Subcutaneous abdominal adipose tissue (tissue), 5 donors: ENCODE measurements around the gene CNKSR3.

Experiments used
- H3K27ac ChIP-seq: one replicate; pipeline ENCODE4 v1.7.0; 2013; ENCODE audit warnings: low read depth, mild to moderate bottlenecking, inconsistent platforms, low read length, moderate library complexity
- H3K27me3 ChIP-seq, 5 donors: one replicate each; pipeline ENCODE4 v1.7.0; 2013; ENCODE audit warnings: low read length in 5 of 5, inconsistent platforms in 1 of 5; ENCODE audit not compliant: control insufficient read depth in 5 of 5, insufficient read depth in 4 of 5
- H3K36me3 ChIP-seq, 5 donors: one replicate each; pipeline ENCODE4 v1.7.0; 2013; ENCODE audit warnings: low read length in 5 of 5; ENCODE audit not compliant: control insufficient read depth in 5 of 5, insufficient read depth in 5 of 5
- H3K4me1 ChIP-seq, 5 donors: one replicate each; pipeline ENCODE4 v1.7.0; 2013; ENCODE audit warnings: low read length in 5 of 5, mild to moderate bottlenecking in 3 of 5, moderate library complexity in 1 of 5; ENCODE audit not compliant: control insufficient read depth in 5 of 5, insufficient read depth in 5 of 5
- H3K4me3 ChIP-seq, 5 donors: one replicate each; pipeline ENCODE4 v1.7.0; 2013; ENCODE audit warnings: low read length in 5 of 5, low read depth in 1 of 5
- H3K9ac ChIP-seq, 5 donors: one replicate each; pipeline ENCODE4 v1.7.0; 2013; ENCODE audit warnings: low read length in 5 of 5, mild to moderate bottlenecking in 4 of 5, moderate library complexity in 3 of 5
- H3K9me3 ChIP-seq, 5 donors: one replicate each; pipeline ENCODE4 v1.7.0; 2013; ENCODE audit warnings: low read length in 5 of 5; ENCODE audit not compliant: control insufficient read depth in 5 of 5
- donor health status: healthy.
- donor health status: healthy.
- donor health status: healthy.
- donor health status: healthy.
- donor health status: healthy.

Gene CNKSR3

GRCh38 chr6:154510144-154510905 lies at the start of gene CNKSR3:
CNKSR3 (minus strand) TSS chr6:154510685; CDS start chr6:154510114, 571 bp downstream.
- Histone ChIP-seq H3K4me3 (peak within 1 kb of the TSS; percentile 75 to 87 (median 78)), H3K36me3 (no peaks in the 10 kb centered on the region), H3K27me3 (peaks cover 0 to 3% (median 0%) of the 10 kb centered on the region in 5 donors), H3K4me1 (peaks cover 0 to 29% (median 22%) of the 10 kb centered on the region in 5 donors), H3K9ac (peak within 1 kb of the TSS in 4 of 5 donors; percentile 48 to 72 (median 65)), H3K9me3 (no peaks in the 10 kb centered on the region), H3K27ac (peak within 1 kb of the TSS; percentile 54)

DNA sequence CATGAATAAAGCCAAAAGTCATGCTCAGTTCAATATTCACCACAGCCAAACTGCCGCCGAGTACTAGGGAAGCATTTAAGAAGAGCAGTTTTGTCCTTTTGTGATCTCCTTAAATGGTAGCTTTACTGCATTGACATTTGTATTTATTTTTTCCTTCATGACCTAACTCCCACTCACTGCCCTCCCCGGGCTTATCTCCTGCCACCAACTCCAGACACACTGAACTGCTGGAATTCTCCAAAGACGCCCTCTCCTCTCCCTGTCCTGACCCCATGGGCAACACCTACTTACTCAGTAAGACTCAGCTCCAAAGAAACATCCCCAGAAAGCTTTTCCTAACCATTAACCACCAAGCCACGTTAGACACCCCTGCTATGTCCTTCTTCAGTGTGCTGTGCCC lies 48.5 kb upstream of the CNKSR3 start:
- H3K4me1 ChIP-seq: no peaks in the 10 kb centered on the region
- peaks cover 0 to 5% (median 0%) of the 10 kb centered on the region in 5 donors for H3K27me3 ChIP-seq
- no peaks in the 10 kb centered on the region for H3K36me3 ChIP-seq
- no peak overlapping the region for H3K27ac ChIP-seq
- H3K4me3 ChIP-seq: no peak overlapping the region
- H3K9ac ChIP-seq: no peak overlapping the region
- H3K9me3 ChIP-seq: no peaks in the 10 kb centered on the region

GRCh38 chr6:154558513-154558912 lies 48.0 kb upstream of the CNKSR3 start:
- no peak overlapping the region for H3K4me3 ChIP-seq
- H3K27ac ChIP-seq: no peak overlapping the region
- no peaks in the 10 kb centered on the region for H3K9me3 ChIP-seq
- H3K27me3 ChIP-seq: peaks cover 0 to 5% (median 0%) of the 10 kb centered on the region in 5 donors
- H3K9ac ChIP-seq: no peak overlapping the region
- H3K36me3 ChIP-seq: no peaks in the 10 kb centered on the region
- no peaks in the 10 kb centered on the region for H3K4me1 ChIP-seq

DNA sequence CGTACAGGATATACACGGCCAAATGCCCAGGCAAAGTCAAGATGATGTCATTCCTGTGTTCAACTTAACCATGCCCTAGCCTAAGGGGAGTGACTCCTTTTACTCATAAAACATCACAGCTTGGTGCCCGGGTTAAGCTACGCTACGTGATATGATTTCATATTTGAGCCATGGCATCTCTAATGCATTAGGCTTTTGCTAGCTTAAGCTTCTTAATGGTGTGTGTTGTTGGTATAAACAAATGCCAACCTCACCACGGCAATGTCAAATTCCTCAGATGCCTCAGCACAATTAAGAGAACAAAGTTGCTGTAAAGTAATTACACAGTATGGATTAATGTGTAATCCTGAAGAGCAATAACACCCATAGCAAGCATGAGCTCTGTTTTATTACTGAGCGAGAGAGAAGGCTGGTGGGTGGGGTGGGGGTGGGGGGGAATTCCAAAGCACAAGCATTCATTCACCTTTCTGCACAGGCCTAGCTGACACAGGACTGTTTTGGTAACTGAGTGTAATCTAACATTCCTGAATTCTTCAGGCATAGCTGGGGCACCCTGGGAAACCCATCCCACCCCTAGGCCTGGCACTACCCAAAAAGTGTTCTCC lies 44.7 kb upstream of the CNKSR3 start:
- Histone ChIP-seq H3K36me3 (no peaks in the 10 kb centered on the region), H3K27me3 (peaks cover 0 to 9% (median 0%) of the 10 kb centered on the region in 5 donors), H3K9me3 (no peaks in the 10 kb centered on the region), H3K4me3 (no peak overlapping the region), H3K9ac (no peak overlapping the region), H3K27ac (no peak overlapping the region), H3K4me1 (no peaks in the 10 kb centered on the region)

DNA sequence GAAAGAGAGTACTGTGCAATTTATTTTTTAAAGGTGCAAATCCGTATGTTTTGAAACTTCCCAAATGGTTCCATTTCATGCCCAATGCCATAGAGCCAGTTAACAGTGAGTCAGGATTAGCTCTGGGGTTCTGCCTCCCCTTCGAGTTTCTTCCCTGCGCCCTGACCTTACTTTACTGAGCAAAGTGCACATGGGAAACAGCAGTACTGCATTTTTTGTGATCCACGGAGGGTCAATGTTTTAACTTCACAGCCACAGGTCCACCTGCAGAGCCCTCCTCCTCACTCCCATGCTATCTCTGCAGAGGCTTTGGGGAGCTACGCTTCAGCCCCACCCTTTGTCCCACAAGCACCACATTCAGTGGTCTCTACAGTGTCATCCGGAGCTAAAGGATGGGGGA lies 44.0 kb upstream of the CNKSR3 start:
- H3K9me3 ChIP-seq: no peaks in the 10 kb centered on the region
- no peak overlapping the region for H3K27ac ChIP-seq
- H3K36me3 ChIP-seq: no peaks in the 10 kb centered on the region
- no peak overlapping the region for H3K9ac ChIP-seq
- H3K27me3 ChIP-seq: peaks cover 0 to 9% (median 0%) of the 10 kb centered on the region in 5 donors
- no peak overlapping the region for H3K4me3 ChIP-seq
- H3K4me1 ChIP-seq: no peaks in the 10 kb centered on the region

DNA sequence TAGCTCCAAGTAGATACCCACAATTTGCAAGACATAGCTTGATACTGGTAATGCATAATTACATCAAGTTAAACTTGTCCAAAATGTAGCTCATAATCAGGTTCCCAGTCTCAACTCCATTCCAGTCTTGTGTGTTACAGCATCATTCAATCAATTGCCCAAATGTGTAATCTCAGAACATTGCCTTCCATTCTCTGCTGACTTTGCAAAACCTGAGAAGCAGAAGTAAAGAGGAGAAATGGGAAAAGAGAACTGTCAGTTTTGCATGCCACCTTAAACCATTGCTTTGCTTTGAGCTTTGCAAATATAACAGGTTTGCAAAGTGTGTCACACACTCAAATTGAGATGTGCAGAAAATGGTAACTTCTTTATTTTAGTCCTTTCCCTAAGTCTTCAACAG lies 40.3 kb upstream of the CNKSR3 start:
- Histone ChIP-seq H3K9ac (no peak overlapping the region), H3K9me3 (no peaks in the 10 kb centered on the region), H3K4me3 (no peak overlapping the region), H3K36me3 (no peaks in the 10 kb centered on the region), H3K27ac (no peak overlapping the region), H3K4me1 (peaks cover 0 to 9% (median 0%) of the 10 kb centered on the region in 5 donors), H3K27me3 (peaks cover 0 to 9% (median 0%) of the 10 kb centered on the region in 5 donors)

GRCh38 chr6:154549179-154549578 lies 38.7 kb upstream of the CNKSR3 start:
- Histone ChIP-seq H3K9me3 (no peaks in the 10 kb centered on the region), H3K4me1 (peaks cover 0 to 9% (median 0%) of the 10 kb centered on the region in 5 donors), H3K4me3 (no peak overlapping the region), H3K27me3 (peaks cover 0 to 5% (median 0%) of the 10 kb centered on the region in 5 donors), H3K27ac (no peak overlapping the region), H3K36me3 (no peaks in the 10 kb centered on the region), H3K9ac (no peak overlapping the region)

DNA sequence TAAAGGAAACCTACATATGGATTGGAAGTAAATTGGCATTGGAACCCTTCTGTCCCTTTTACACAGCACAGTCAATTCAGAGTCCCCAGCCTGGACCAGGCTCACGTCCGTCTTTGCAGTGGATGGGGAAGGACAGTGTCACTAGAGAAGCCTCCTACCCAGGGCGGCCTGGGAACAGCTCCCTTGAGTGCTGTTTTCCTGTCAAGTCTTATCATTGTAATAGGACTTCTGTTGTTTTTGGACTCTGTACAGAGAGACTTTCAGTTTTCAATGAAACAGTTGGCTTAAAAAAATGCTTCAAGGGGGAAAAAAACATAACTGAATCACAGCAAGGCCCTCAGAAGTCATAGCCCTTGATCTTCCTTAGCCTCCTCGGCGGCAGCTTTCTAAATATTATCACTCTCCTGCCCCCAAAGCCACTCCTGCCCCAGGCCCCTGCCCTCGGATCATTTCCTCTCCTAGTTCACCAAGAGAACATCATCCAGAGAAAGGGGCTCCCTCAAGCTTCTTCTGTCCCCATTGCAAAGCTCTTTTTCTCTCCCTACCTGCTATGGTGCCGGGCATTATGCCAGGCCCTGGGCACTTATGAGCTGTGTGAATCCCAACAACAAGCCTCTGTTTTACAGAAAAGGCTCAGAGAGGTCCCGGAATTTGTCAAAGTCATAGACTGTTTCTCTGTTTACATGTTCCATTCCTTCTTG lies 37.8 kb upstream of the CNKSR3 start:
- Histone ChIP-seq H3K4me1 (peaks cover 0 to 9% (median 0%) of the 10 kb centered on the region in 5 donors), H3K36me3 (no peaks in the 10 kb centered on the region), H3K4me3 (no peak overlapping the region), H3K9me3 (no peaks in the 10 kb centered on the region), H3K9ac (no peak overlapping the region), H3K27ac (no peak overlapping the region), H3K27me3 (peaks cover 0 to 5% (median 0%) of the 10 kb centered on the region in 5 donors)

GRCh38 chr6:154543628-154544027 lies 33.1 kb upstream of the CNKSR3 start:
- Histone ChIP-seq H3K27me3 (no peaks in the 10 kb centered on the region), H3K9me3 (no peaks in the 10 kb centered on the region), H3K4me1 (peaks cover 0 to 8% (median 0%) of the 10 kb centered on the region in 5 donors), H3K9ac (no peak overlapping the region), H3K27ac (no peak overlapping the region), H3K36me3 (no peaks in the 10 kb centered on the region), H3K4me3 (no peak overlapping the region)

DNA sequence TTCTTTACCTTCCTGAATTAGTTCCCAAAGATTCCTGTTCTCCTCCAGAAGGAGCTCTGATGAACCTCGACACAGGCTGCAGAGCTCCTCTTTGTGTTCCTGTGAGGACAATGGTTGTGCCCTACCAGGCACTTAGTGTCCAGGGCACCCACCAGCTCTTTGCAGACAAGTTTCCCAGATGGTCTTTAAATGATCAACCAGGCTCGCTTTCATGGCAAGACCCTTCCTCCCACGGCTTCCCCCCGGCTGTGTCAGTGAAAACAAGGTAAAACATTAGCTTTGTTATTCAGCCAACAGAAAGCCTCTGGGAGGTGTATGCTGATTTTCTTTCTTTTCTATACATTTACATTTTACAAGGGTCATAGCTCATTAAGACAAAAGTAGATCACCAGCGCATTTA lies 32.3 kb upstream of the CNKSR3 start:
- Histone ChIP-seq H3K9ac (no peak overlapping the region), H3K4me3 (no peak overlapping the region), H3K27ac (no peak overlapping the region), H3K4me1 (no peaks in the 10 kb centered on the region), H3K36me3 (no peaks in the 10 kb centered on the region), H3K9me3 (no peaks in the 10 kb centered on the region), H3K27me3 (no peaks in the 10 kb centered on the region)
